OCI-M2 (cell line): Measurements from ENCODE around the gene BCAS3.

Experiments used
- DNase-seq: peaks from one replicate; lab custom pipeline; 2025; ENCODE audit not compliant: unreplicated experiment; lab: John Stamatoyannopoulos, UW

The BCAS3 gene

DNA sequence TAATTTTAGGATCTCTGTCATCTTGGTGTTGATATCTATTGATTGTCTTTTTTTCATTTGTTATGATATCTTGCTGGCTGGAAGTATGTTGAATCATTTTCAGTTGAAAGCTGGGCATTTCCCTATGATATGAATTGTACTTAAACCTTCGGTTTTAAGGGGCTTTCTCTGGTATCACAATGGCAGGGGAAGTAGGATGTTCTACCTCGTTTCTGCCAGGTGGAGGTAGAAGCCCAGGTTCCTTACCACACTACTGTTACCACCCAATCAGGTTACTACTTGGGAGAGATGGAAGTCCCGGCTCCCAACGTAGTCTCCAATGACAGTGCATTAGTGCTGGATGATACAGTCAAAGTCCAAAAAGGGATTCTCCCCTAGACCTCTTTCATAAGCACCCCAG lies 440.3 kb downstream of the BCAS3 start:
- no peak for DNase-seq

DNA sequence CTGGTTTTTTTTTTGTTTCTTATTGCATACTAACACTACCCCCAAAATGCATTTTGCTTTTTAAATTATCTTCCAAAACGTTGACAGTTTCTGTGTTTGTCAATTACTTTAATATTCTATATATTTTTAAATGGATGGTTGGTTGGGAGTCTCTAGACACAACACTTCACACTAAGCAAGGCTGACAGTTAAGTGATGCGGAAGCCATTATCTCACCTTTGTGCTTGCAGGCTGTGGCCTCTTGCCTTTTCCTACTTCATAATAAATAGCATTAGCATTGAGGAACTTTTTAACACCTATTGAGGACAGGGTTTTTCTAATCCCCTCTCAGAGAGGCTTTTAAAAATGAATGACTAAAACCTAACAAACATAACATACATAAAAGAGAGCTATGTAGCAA lies 441.2 kb downstream of the BCAS3 start:
- DNase-seq = no peak

GRCh38 chr17:61122326-61122913 lies 444.8 kb downstream of the BCAS3 start:
- DNase-seq = no peak

DNA sequence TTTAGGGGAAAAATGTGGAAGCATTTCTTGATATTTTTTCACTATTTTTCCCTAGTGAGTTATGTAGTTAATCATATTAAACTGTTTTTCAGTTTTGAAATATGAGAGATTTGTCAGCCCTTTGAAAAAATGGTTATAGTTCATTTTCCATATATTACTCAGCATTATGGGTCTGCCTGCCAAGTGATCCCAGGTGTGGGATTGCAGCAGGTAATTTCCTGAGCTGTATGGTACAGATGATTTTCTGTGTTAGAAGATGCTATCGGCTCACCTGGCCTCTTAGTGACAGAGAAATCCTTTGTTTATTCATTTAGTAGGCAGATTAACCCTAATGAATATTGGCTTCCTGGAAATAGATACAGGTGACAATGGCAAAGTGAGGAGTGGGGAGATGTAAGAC lies 446.9 kb downstream of the BCAS3 start:
- DNase-seq = no peak

- no peak for DNase-seq
These were observed 449.0 kb downstream of the BCAS3 start for GRCh38 chr17:61126473-61127249.

DNA sequence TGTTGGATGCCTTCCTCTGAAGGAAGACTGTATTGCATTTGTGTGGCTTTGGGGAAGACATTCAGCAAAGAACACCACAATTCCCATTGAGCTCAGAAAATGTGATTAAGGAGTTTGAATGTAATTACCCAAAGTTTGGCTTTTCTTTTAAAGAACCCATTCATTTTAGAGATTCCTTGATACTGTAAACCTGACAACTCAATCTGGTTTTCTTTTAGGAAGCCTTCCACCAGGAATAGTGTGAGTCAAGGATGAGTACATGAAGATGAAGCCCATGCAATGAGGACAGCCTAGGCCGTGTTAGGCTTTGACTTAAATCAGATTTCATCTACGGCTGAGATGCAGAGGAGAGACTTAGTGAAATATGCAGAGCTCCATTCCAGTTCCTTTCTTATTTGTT lies 450.3 kb downstream of the BCAS3 start:
- DNase-seq = no peak

DNA sequence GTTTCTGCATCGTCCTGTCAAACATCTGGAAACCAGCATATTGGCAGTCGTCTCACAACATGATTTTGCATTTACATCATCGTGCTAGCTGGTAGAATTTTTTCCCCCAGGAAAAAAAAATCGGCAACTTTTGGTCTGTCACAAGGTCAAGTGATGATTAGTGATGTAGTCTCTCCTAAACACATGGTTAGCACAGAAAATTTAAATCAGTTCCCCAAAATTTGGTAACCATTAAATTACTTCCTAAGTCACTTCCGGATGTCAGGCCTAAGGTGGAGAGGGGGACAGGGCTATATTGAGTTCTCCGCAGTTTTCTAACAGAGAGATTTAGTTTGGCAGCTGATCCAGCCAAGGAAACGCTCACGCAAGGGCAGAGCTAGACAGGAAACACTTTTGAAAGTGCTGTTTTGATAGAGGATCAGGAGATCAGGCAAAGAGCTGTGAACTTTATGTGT lies 451.0 kb downstream of the BCAS3 start:
- no peak for DNase-seq

DNA sequence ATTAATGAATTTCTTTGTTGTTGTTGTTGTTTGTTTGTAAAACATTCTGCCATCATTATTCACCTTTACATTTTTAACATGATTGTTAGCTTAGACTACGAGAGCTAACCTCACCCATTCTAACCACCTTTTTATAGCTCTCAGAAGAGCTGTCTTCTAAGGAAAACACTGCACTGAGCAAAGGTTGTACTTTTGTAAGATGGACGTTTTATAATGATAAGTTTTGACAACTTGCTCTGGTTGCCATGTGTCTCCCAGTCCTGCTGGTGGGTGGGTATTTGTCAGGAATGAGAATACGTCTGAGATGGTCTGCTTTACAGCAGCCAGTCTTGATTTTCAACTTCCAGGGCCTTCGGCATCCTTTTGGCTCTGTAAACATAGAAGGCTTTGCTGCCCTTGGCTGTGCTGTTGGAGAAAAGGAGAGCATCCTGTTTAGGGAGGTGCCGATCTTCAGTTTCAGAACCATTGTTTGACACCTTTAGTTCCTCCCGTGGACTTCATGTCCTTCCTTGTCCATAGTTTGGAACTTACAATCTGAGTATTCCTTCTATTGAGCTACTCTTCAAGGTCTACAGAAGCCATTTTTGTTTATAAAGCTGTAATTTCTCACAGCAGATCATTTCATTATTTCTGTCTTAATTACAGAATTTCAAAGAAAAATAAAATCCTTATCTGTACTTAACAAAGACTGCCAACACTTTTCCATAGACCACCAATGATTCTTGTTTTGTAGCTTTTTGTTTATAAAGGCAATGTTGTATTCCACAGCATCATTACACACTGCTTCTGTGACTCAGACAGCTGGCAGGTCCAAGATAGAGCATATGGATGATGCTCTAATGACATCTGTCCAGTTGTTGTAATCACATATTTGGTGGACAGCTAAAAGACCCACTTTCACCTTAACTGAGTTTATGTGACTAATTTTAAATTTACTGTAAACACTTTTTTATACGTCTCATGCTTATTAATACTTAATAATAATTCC lies 451.9 kb downstream of the BCAS3 start:
- no peak for DNase-seq

GRCh38 chr17:61130330-61130729 lies 452.7 kb downstream of the BCAS3 start:
- DNase-seq = no peak

DNA sequence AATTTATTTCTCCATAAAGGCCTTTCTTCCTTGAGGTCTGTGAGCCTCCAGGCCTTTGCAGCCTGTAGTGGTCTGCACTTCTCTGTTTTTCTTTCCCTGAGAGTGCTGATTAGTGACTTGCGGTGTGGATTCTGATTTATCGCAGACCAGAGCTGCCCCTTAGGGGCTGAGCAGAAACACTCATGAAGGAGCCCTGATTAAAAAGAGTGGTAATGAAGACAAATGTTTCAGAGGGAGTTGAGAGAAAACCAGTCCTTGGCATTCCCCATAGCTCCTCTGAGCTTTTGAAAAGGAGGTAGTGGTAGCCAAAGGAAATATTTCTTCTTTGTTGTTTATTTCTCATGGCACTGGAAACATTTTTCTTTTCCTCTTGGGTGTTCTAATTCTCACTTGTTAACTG lies 453.9 kb downstream of the BCAS3 start:
- DNase-seq = no peak

GRCh38 chr17:61132524-61132923 lies 454.9 kb downstream of the BCAS3 start:
- DNase-seq = no peak

- no peak for DNase-seq
These were observed 456.2 kb downstream of the BCAS3 start for GRCh38 chr17:61133853-61134252.

GRCh38 chr17:61134551-61135235 lies 457.0 kb downstream of the BCAS3 start:
- DNase-seq = no peak

GRCh38 chr17:61135782-61136181 lies 458.1 kb downstream of the BCAS3 start:
- DNase-seq = no peak

- DNase-seq = no peak
These were observed 458.6 kb downstream of the BCAS3 start for GRCh38 chr17:61136296-61136695.

DNA sequence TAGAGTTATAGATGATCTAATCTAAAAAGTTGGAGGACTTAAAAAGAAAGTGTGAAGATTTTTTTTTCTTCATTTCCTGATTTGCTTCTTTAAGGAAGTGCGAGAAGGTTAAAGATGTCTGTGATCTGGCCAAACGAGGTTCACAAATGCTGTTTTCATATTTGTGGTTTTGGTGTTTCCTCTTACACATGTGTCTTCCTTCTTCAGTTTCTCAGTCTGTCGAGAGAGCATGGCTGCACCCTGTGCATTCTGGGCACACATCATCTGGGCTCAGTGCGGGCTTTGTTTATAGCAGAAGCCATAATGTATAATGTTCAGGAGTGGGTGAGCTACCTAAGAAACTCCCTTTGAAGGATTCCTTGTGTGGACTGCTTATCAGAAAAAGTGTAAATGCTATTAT lies 461.6 kb downstream of the BCAS3 start:
- DNase-seq = no peak

GRCh38 chr17:61140081-61140786 lies 462.6 kb downstream of the BCAS3 start:
- no peak for DNase-seq

- DNase-seq = no peak
These were observed 465.4 kb downstream of the BCAS3 start for GRCh38 chr17:61143026-61143425.

GRCh38 chr17:61144137-61144536 lies 466.5 kb downstream of the BCAS3 start:
- DNase-seq = no peak
